ENCODE results near the gene PCDH1.
"Not testable (repeated sequence)": the region's sequence is repeated elsewhere in the genome, so short reads cannot be mapped to it uniquely, and the experiment has no call there.

PCDH1 gene

GRCh38 chr5:141898448-141899049 lies 20.3 kb upstream of the PCDH1 start:
- no peak overlapping the region for H3K4me2 ChIP-seq (ENCODE audit: low read depth, low read length, poor library complexity, severe bottlenecking)
- H2AFZ ChIP-seq (ENCODE audit: low read depth, low read length, severe bottlenecking) = no peak overlapping the region

GRCh38 chr5:141897425-141897824 lies 19.2 kb upstream of the PCDH1 start:
- Histone ChIP-seq H4K20me1 (ENCODE audit: low read depth, low read length) (no peaks in the 10 kb centered on the region), H3K4me2 (ENCODE audit: low read depth, low read length, poor library complexity, severe bottlenecking) (no peak overlapping the region), H3K27ac (ENCODE audit: low read depth, low read length) (no peak overlapping the region), H3K27me3 (ENCODE audit: low read length) (no peaks in the 10 kb centered on the region), H3K36me3 (ENCODE audit: low read length) (no peaks in the 10 kb centered on the region), H3K79me2 (ENCODE audit: insufficient read depth, low read length) (no peaks in the 10 kb centered on the region), H3K4me3 (ENCODE audit: insufficient read depth, low read length, poor library complexity, severe bottlenecking) (no peak overlapping the region), H3K9ac (ENCODE audit: low read length) (no peak overlapping the region), H2AFZ (ENCODE audit: low read depth, low read length, severe bottlenecking) (no peak overlapping the region), H3K9me3 (ENCODE audit: insufficient read depth, low read length) (no peaks in the 10 kb centered on the region), H3K9me2 (replicated peaks; ENCODE audit: insufficient read depth, low read length) (no peaks in the 10 kb centered on the region), H3F3A (ENCODE audit: insufficient read depth) (no peaks in the 10 kb centered on the region)
- TF ChIP-seq EZH2phosphoT487 (conservative IDR thresholded peaks at IDR 0.05; ENCODE audit: low read length) (no peak), CTCF (IDR thresholded peaks at IDR 0.05; ENCODE audit: insufficient read depth, low read length, poor library complexity, severe bottlenecking) (no peak)

More at GRCh38 chr5:141898448-141899049, 20.3 kb upstream of the PCDH1 start:
- H3K4me3 ChIP-seq (ENCODE audit: insufficient read depth, low read length, poor library complexity, severe bottlenecking) = no peak overlapping the region
- no peaks in the 10 kb centered on the region for H3K9me2 ChIP-seq (replicated peaks; ENCODE audit: insufficient read depth, low read length)
- H3K27me3 ChIP-seq (ENCODE audit: low read length) = no peaks in the 10 kb centered on the region
- H3F3A ChIP-seq (ENCODE audit: insufficient read depth) = no peaks in the 10 kb centered on the region
- H3K9me3 ChIP-seq (ENCODE audit: insufficient read depth, low read length) = no peaks in the 10 kb centered on the region
- no peaks in the 10 kb centered on the region for H3K36me3 ChIP-seq (ENCODE audit: low read length)
- TF ChIP-seq EZH2phosphoT487 (conservative IDR thresholded peaks at IDR 0.05; ENCODE audit: low read length) (no peak), CTCF (IDR thresholded peaks at IDR 0.05; ENCODE audit: insufficient read depth, low read length, poor library complexity, severe bottlenecking) (no peak)
- H3K27ac ChIP-seq (ENCODE audit: low read depth, low read length) = no peak overlapping the region
- H3K79me2 ChIP-seq (ENCODE audit: insufficient read depth, low read length) = no peaks in the 10 kb centered on the region
- H4K20me1 ChIP-seq (ENCODE audit: low read depth, low read length) = no peaks in the 10 kb centered on the region
- no peak overlapping the region for H3K9ac ChIP-seq (ENCODE audit: low read length)

DNA sequence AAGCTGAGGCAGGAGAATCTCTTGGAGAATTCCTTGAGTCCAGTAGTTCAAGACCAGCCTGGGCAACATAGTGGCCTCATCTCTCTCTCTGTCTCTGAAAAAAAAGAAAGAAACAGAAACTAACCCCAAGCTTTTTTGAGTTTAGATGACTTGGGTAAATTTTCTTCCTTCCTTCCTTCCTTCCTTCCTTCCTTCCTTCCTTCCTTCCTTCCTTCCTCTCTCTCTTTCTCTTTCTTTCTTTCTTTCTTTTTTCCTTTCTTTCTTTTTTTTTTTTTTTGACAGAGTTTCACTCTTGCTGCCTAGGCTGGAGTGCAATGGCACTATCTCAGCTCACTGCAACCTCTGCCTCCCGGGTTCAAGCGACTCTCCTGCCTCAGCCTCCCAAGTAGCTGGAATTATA lies 12.2 kb upstream of the PCDH1 start:
- H3K27ac ChIP-seq (ENCODE audit: low read depth, low read length); H3K36me3 ChIP-seq (ENCODE audit: low read length); H3K9ac ChIP-seq (ENCODE audit: low read length); H3K9me3 ChIP-seq (ENCODE audit: insufficient read depth, low read length); H3K4me2 ChIP-seq (ENCODE audit: low read depth, low read length, poor library complexity, severe bottlenecking); H3K79me2 ChIP-seq (ENCODE audit: insufficient read depth, low read length); H3K9me2 ChIP-seq (replicated peaks; ENCODE audit: insufficient read depth, low read length); H3K4me3 ChIP-seq (ENCODE audit: insufficient read depth, low read length, poor library complexity, severe bottlenecking); H4K20me1 ChIP-seq (ENCODE audit: low read depth, low read length); H2AFZ ChIP-seq (ENCODE audit: low read depth, low read length, severe bottlenecking); H3K27me3 ChIP-seq (ENCODE audit: low read length); H3F3A ChIP-seq (ENCODE audit: insufficient read depth): not testable (repeated sequence)

GRCh38 chr5:141889282-141889871 lies 11.2 kb upstream of the PCDH1 start:
- TF ChIP-seq EZH2phosphoT487 (conservative IDR thresholded peaks at IDR 0.05; ENCODE audit: low read length) = no peak
- TF ChIP-seq CTCF (IDR thresholded peaks at IDR 0.05; ENCODE audit: insufficient read depth, low read length, poor library complexity, severe bottlenecking) = peak; percentile 12
- Histone ChIP-seq H3K9ac (ENCODE audit: low read length) (no peak overlapping the region), H3K79me2 (ENCODE audit: insufficient read depth, low read length) (no peaks in the 10 kb centered on the region), H3K27me3 (ENCODE audit: low read length) (no peaks in the 10 kb centered on the region), H3K9me2 (replicated peaks; ENCODE audit: insufficient read depth, low read length) (no peaks in the 10 kb centered on the region), H2AFZ (ENCODE audit: low read depth, low read length, severe bottlenecking) (no peak overlapping the region), H3K36me3 (ENCODE audit: low read length) (no peaks in the 10 kb centered on the region), H3K27ac (ENCODE audit: low read depth, low read length) (no peak overlapping the region), H3F3A (ENCODE audit: insufficient read depth) (no peaks in the 10 kb centered on the region), H3K4me2 (ENCODE audit: low read depth, low read length, poor library complexity, severe bottlenecking) (no peak overlapping the region), H3K4me3 (ENCODE audit: insufficient read depth, low read length, poor library complexity, severe bottlenecking) (no peak overlapping the region), H3K9me3 (ENCODE audit: insufficient read depth, low read length) (no peaks in the 10 kb centered on the region), H4K20me1 (ENCODE audit: low read depth, low read length) (no peaks in the 10 kb centered on the region)
